COLO668 (cell line): ENCODE results near the gene FOXF1.
A peak's percentile ranks its signal among the peaks of the same experiment; 100 is the strongest.

Experiments used
- DNase-seq: peaks from one replicate; lab custom pipeline; 2025; ENCODE audit not compliant: unreplicated experiment; lab: John Stamatoyannopoulos, UW

The FOXF1 gene

DNA sequence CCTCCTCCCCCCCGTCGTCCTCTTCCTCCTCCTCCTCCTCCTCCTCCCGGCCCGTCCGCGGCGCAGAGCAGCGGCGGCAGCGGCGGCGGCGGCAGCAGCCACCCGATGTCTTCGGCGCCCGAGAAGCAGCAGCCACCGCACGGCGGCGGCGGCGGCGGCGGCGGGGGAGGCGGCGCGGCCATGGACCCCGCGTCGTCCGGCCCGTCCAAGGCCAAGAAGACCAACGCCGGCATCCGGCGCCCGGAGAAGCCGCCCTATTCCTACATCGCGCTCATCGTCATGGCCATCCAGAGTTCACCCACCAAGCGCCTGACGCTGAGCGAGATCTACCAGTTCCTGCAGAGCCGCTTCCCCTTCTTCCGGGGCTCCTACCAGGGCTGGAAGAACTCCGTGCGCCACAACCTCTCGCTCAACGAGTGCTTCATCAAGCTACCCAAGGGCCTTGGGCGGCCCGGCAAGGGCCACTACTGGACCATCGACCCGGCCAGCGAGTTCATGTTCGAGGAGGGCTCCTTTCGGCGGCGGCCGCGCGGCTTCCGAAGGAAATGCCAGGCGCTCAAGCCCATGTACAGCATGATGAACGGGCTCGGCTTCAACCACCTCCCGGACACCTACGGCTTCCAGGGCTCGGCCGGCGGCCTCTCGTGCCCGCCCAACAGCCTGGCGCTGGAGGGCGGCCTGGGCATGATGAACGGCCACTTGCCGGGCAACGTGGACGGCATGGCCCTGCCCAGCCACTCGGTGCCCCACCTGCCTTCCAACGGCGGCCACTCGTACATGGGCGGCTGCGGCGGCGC, at the start of gene FOXF1:
Gene FOXF1, plus strand, starts transcription at position 63 of the 797 bp plus-strand sequence. Its CDS starts 43 bp downstream, at position 106.
- peak; percentile 19 for DNase-seq

DNA sequence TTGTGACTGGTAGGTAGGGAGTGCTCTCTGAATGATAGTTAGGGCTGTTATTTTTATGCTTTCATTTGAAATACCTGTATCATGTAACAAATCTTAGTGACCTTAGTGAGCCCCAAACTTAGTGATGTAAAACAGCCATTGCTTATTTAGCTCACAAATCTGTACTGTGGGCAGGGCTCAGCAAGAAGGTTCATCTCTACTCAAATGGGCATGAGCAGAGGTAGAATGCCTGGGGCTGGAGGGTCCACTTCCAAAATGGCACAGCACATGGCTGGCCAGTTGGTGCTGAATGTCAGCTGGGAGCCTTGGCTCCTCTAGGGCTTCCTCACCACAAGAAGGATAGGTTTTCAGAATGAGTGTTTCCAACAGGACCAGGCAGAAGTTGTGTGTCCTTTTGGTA, 49.3 kb upstream of the FOXF1 start:
- DNase-seq: no peak

DNA sequence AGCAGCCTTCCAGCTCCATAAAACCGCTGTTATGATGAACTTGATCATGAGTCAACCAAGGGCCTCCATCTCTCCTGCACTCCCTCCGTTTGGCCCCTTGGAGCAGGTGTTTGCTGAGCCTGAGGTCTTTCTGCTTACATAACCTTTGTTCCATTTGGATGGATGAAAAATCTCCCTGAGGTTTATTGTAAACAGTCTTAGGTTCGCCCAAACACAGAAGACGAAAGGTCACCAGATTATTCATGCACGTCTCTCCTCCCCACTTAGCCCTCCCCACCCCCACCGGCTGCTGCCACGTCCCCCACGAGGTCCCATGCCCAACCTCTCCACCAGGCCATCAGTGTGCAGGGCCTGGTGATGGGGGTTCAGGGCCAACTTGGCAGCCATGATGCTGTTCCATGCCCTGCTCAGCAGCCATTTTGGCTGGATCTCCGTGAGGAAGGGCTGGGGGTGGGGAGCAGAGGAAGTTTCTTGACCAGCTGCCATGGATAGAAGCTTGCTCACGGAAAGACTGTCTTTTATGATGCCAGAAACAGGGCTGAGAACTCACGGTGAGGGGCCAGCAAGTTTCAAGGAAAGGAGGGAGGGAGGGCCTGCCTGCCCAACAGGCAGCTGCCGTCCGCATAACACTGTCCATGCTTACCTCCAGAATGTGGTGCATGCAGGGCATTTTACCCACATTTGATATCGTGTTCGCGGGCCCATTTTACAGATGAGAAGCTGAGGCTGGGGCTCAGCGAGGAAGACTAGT, 47.8 kb upstream of the FOXF1 start:
- DNase-seq: no peak

DNA sequence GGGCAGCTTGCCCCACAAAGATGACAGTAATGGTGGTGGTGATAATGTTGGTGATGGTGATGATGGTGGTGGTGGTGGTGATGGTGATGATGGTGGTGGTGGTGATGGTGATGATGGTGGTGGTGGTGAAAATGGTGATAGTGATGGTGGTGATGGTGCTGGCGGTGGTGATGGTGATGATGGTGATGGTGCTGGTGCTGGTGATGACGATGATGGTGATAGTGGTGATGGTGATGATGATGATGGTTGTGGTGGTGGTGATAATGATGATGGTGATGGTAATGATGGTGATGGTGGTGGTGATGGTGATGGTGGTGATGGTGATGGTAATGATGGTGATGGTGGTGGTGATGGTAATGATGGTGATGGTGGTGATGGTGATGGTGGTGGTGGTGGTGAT, 46.3 kb upstream of the FOXF1 start:
- DNase-seq: no peak

DNA sequence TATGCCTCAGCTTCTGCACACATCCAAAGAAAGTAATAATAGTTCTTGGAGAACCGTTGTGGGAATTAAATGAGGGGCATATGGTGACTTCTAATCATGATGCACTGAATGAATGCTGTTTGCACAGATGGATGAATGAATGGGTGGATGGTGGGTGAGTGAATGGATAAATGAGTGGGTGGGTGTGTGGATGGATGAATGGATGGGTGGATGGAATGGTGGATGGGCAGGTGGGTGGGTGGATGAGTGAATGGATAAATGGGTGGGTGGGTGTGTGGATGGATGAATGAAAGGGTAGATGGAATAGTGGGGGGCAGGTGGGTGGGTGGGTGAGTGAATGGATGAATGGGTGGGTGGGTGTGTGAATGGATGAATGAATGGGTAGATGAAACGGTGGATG, 44.9 kb upstream of the FOXF1 start:
- no peak for DNase-seq

DNA sequence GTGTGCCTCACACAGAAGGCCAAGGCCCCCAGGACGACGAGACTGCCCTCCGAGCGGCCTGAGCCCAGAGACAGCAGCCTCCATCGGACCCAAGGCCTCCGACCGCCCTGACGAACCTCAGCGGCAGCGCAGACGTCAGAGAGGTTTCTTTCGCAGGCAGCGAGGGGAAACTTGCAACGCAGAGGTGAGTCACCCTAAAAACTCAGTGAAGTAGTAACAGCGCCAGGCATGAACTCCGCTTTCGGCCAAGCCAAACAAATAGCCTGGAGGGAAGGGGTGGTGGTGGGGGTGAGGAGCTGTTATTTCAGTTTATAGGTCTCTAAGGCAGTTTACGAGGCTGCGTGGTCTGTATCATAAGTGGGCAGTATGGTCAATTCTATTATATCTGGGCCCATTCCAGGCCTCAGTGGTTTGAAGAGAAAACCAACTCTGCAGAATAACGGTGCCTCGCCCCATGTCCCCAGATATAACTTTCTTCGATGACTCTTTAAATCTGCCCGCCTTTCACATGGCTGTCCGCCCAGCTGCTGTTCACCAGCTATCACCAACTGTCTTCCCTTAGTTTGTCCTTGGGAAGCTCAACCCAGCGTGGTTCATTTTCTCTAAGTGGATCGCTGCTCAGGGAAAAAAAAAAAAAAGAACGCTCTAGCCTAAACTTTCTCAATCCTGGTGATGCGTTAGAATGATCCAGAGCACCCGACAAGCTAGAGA, 43.5 kb upstream of the FOXF1 start:
- no peak for DNase-seq

DNA sequence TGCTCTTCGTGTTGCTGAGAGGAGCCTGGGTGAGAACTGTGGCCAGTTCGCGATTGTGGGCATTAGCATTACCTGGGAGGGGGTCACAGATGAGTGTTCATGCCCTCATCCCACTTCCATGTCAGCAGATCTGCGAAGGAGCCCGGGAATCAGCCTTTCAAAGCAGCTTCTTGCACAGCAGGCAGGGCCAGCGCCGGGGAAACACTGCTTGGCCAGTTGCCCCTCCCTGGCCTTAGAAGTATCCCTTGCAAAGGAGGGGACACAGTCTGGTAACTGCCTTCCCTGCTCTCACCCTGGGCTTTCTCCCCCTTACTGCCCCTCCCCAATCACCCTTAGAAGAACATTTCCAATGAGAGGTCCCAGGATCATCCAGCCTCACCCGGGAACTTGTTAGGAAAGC, 42.8 kb upstream of the FOXF1 start:
- DNase-seq: no peak

DNA sequence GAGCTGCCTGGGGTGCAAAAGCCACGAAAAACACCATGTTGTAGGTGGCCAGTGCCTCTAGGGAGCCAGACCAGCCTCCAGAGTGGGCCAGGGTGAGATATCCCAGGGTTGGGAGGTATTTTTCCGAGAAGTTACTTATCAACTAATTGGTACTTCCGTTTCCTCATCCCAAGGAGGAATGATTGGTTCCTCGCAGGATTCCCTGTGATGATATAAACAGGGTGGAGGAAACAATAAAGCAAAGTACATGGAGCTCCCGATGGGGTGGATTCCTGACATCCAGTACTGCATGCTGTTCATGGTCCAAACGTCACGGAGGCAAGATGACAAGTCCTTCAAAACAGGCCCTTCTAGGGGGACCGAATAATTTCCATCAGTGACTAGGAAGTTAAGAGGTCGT, 39.4 kb upstream of the FOXF1 start:
- no peak for DNase-seq

DNA sequence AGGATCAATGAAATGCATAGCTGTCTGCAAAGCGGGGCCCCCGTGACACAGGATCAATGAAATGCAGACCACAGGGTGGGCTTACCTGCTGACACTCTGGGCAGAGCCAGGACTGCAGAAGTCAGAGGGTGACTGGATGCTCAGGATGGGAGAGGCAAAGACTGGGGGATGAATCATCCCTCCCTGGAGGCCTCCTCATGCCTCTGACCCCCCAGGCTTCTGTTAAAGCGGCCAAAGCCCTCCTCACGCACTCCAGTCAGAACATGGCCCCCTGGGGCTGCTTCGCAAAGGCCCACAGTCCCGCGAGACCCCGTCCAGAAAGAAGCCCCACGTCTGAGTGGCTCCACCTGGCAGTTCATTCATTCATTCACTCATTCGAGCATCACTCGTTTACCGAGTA, 38.4 kb upstream of the FOXF1 start:
- no peak for DNase-seq

DNA sequence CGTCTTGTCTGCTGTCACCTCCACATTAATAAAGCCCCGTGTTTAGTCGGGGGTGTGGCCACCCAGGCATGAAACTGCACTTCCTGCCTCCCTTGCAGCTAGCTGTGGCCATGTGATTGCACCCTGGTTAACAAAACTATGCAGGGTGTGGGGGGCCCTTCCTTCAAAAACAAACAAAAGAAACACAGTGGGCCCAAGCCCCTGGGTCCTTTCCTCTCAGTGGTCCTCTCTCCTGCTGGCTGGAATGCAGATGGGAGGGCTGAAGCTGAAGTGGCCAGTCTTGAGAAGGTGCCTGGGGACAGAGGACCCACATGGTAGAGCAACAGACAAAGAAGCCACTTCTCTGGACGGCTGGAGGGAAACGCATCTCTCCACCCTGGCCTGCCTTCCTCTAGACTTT, 38.0 kb upstream of the FOXF1 start:
- DNase-seq: no peak

DNA sequence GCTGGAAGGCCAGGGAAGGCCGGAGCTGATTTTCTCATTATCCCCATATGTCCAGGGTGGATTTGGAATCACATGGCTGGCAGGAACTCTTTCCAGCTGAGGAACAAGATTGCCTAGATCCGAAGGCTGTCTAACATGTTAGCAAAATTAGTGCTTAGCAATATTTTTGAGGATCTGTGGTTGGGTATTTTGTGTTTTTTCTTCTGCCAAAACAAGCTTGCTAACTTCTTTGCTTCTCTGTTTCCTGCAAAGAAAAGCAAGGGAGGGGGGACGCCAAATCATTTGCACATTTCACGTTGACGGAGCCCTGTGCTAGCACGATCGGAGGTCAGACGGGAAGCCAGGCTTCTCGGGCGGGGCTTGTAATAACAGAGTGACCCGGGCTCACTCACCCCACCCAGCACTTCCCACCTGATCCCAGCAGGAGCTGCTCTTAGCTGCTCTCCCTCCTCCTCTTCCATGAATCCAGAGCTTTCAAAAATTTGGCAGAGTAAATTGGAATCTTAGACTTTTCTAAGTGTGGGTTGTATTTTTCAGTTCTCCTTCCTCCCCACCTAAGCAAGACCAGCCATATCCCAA, 33.3 kb upstream of the FOXF1 start:
- no peak for DNase-seq

DNA sequence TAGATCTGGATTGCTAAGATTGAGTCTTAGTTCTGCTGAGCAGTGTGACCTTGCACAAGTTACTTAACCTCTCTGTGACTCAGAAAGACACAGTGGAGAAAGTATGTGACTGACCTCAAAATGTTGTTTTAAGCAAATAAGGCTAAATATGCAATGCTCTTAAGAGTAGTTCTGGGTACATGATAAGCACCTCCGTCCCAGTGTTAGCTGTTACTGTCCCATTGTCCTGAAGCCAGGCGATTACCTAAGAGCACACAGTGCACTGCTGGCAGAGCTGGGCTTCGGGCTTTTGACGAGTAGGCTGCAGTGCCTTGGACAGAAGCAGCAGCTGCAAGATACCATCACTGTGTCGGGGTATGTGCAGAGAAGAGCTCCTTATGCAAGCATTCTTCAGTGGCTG, 32.7 kb upstream of the FOXF1 start:
- DNase-seq: no peak

DNA sequence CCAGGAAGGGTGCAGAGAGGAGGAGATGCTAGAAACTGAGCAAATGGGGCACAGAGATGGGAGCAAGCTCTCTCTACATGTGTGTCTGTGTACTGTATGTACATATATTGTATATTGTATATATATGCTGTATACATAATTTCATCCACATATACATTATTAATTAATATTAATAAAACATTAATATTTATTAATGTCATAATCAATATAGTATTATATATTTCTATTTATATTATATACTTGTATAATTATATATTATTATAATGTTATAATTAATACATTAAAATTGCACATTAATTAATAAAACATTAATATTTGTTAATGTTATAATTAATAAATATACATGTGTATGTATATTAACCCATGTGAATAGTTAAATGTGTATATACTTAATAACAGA, 31.5 kb upstream of the FOXF1 start:
- DNase-seq: no peak

DNA sequence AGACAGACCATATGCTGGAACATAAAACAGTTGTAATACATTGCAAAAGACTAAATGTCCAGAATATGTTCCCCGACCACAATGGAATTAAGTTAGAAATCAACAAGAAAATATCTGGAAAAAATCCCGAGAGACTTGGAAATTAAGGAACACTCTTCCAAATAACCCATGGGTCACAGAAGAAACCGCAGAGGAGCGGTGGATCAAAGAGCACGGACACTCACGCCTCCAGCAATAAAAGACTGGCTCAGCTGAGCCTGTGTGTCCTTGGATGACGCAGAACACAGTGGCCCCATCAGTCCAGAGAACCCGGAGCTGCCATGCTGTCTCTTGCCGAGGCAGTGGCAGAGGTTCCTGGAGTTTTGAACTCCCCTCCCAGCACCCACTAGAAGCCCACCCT, 30.9 kb upstream of the FOXF1 start:
- no peak for DNase-seq

DNA sequence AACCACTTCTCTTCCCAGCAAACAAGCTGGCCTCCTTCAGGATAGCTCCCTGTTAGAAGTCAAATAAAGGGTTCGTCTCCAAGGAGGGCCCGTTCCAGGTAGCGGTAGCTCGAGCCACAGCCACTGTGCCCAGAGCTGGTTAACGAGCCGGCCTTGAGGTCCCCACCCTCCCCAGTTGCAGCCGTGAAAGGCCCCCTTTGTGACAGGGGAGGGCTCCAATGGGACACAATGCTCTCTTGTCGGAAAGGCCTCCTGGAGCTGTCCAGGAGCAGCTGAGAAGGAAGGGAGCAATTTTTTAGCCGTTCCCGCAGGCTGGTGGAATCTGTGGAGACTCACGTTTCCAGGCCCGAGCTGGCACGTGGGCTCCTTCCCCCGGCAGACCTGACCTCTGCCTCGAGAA, 29.9 kb upstream of the FOXF1 start:
- DNase-seq: no peak

DNA sequence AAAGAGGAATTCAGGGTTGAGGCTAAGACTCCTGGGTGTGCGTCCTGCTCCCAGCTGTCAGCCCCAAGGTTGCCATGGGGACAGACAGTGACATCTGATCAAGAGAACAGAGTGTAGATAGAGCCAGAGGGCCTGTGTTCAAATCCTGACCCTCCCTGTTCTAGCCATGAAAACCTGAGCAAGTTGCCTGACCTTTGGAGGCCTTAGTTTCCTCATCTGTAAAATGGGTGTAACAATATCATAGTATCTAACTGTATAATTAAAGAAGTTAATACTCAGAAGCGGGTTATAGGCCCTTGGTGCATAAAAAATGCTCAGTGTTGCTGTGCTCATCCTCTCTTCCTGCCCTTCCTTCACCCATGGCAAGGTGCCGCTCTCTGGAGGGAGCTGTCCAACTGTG, 28.7 kb upstream of the FOXF1 start:
- DNase-seq: no peak

DNA sequence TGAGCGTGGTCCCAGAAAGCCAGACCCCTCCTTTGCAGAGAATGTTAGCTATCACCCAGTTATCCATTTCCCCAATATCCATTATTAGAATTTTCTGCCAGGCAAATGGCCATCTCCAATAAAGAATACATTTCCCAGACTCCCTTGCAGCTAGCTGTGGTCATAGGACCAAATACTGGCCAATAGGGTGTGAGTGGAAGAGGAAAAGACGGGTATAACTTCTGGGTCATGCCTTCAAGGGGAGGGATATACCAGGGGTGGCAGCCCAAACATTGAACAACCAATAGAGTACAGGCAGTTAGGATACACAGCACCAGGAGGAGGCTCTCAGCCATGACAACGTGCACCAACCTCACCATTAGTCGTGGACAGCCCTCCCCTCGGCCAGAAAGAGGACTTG, 26.1 kb upstream of the FOXF1 start:
- DNase-seq: no peak

DNA sequence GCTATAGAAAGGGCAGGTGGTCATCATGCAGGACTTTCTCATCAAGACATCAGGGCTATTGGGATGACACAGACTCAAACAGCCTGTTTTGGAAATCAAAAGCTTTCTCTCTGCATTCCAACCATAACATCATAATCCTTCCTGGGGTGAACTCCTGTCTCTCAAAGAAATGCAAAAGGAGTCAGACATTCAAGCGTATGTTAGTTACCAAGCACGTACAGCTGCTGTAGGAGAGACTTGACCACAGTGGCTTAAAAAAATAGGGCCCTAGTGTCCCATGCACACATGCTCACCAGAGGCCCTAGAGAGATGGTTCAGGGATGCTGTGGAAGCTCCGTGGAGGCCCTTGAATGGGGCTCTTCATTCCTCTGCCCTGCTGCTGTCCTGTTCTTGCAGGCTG, 24.6 kb upstream of the FOXF1 start:
- no peak for DNase-seq

DNA sequence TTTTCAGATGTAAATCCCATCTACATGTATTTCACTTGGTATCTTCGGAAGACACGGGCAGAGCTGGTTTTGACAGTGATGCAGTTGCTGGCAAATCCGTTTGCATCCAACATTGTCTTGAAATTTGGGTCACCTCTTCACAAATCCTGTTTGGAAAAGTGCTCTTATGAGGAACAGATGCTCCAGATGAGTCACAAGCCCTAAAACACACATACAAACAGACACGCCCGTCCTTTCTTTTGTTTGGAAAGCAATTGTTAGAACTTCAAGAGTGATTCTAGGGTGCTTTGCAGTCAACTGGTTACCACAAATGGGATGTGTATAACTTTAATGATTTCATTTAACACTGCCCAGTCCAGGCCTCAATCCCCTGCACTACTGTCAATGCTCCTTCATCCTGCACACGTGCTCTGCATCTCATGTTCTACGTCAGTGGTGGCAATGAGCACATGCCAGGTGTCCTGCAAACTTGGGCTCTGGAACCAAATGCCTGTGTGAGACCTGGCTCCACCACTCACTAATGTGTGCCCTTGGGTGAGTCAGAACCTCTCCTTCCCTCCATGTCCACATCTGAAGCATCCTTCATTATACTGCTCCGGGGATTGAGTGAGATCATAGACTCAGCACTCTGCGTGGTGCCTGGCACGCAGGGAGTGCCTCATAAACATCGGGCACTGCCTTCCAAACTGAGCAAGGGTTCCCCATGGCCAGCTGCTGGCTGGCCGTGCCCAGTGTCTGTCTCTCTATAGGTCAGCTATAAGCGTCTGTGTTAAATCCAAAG, 19.3 kb upstream of the FOXF1 start:
- DNase-seq: peak; percentile 18

DNA sequence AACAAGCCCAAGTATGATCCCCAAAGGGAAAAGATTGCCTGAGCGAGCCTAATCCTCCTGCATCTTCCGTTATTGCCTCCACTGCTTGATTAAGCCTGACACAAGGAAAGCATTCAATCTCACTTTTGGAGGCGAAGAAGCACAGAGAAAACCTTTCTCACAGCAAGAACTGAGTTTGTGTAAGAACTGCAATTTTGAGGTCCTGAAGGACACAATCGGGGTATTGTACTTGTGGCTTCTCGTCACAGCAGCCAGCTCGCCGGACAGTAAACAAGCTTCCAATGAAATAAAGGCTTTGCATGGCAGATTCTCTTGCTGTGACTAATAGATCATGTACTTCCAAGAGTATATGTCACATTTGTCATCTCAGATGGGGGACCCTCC, 18.7 kb upstream of the FOXF1 start:
- no peak for DNase-seq
